Lower lobe of right lung (tissue), 2 donors: ENCODE results near the gene CALHM4. TPM values are rescaled to one million over a fixed set of nuclear protein-coding genes. Genes with fewer than 3 reads are reported as not detected.

Source experiments
- ATAC-seq, 2 donors: fragments of 200-7000 bp; cut with Tn5 transposase; one replicate each; pipeline ENCODE4 v1.9.1; 2020 to 2022; ENCODE audit warnings: mild to moderate bottlenecking in 2 of 2, moderate library complexity in 2 of 2
- DNase-seq: peaks from one replicate; pipeline ENCODE4 v3.0.0-alpha.2; 2020
- H3K27ac ChIP-seq: fragments of 200-600 bp; one replicate; pipeline ENCODE4 v1.8.0; 2022
- H3K27me3 ChIP-seq: fragments of 200-600 bp; one replicate; pipeline ENCODE4 v1.8.0; 2022; ENCODE audit warnings: low read depth
- H3K36me3 ChIP-seq: fragments of 200-600 bp; one replicate; pipeline ENCODE4 v1.8.0; 2022; ENCODE audit warnings: mild to moderate bottlenecking
- H3K4me1 ChIP-seq: fragments of 200-600 bp; one replicate; pipeline ENCODE4 v1.8.0; 2022
- H3K4me3 ChIP-seq: fragments of 200-600 bp; one replicate; pipeline ENCODE4 v1.8.0; 2022; ENCODE audit warnings: mild to moderate bottlenecking
- H3K9me3 ChIP-seq: fragments of 200-600 bp; one replicate; pipeline ENCODE4 v1.8.0; 2022
- CTCF ChIP-seq: fragments of 200-600 bp; IDR thresholded peaks from one replicate; pipeline ENCODE4 v1.8.0; 2022; ENCODE audit warnings: antibody characterized with exemption, mild to moderate bottlenecking
- intact Hi-C: fragments of 100-400 bp; cut with DNase I; formaldehyde crosslinking; loops from one replicate; pipeline ENCODE4 v1.11.0; 2022
- total RNA-seq: library from RNA; stranded (reverse); fragmentation: NEBNext Ultra II Directional; extraction: Animal tissue kit (Norgen Biotek cat#: 25700); gene quantifications from one replicate; pipeline ENCODE4 v1.2.1, GENCODE V29; 2021
- donor health status: DM: no; HTN: yes; CAD: no; lungs with severe emphysema.

The CALHM4 gene
- total RNA-seq, 1 donor from 2014 or later: not detected

GRCh38 chr6:116568821-116569755 lies 15.5 kb downstream of the CALHM4 start:
- intact Hi-C loops: no loop called here

GRCh38 chr6:116570856-116571682 lies 17.5 kb downstream of the CALHM4 start, which contains the start of gene RWDD1:
Gene RWDD1, plus strand, starts transcription at chr6:116571504. Its CDS starts 79 bp downstream, at chr6:116571583.
- peak within 1 kb of the TSS; percentile 84 for H3K4me3 ChIP-seq
- TF ChIP-seq CTCF: peak; percentile 21
- peaks cover 12% of the 10 kb centered on the region for H3K36me3 ChIP-seq
- ATAC-seq (peak; percentile 99 to 100), DNase-seq (peak; percentile 100)
- H3K4me1 ChIP-seq: peaks cover 24% of the 10 kb centered on the region
- no peaks in the 10 kb centered on the region for H3K9me3 ChIP-seq
- H3K27me3 ChIP-seq: no peaks in the 10 kb centered on the region
- peak within 1 kb of the TSS; percentile 94 for H3K27ac ChIP-seq
- intact Hi-C loops: no loop called here

More at GRCh38 chr6:116568821-116569755, 15.5 kb downstream of the CALHM4 start:
- Histone ChIP-seq H3K4me3 (no peak overlapping the region), H3K9me3 (no peaks in the 10 kb centered on the region), H3K36me3 (peaks cover 2% of the 10 kb centered on the region), H3K27me3 (no peaks in the 10 kb centered on the region), H3K27ac (no peak overlapping the region), H3K4me1 (peaks cover 24% of the 10 kb centered on the region)
- no peak for ATAC-seq
- no peak for DNase-seq
- TF ChIP-seq CTCF: no peak

- ATAC-seq: peak; percentile 70 to 75
- no peak for TF ChIP-seq CTCF
- no peak for DNase-seq
- Histone ChIP-seq H3K36me3 (peaks cover 18% of the 10 kb centered on the region), H3K27ac (peak overlapping the region; percentile 94), H3K27me3 (no peaks in the 10 kb centered on the region), H3K4me1 (peaks cover 24% of the 10 kb centered on the region), H3K4me3 (peak overlapping the region; percentile 84), H3K9me3 (no peaks in the 10 kb centered on the region)
- intact Hi-C loops: no loop called here
These were observed 18.1 kb downstream of the CALHM4 start for GRCh38 chr6:116571683-116572000.

- Histone ChIP-seq H3K4me3 (peak overlapping the region; percentile 84), H3K27me3 (no peaks in the 10 kb centered on the region), H3K36me3 (peaks cover 23% of the 10 kb centered on the region), H3K27ac (peak overlapping the region; percentile 94), H3K9me3 (no peaks in the 10 kb centered on the region), H3K4me1 (peaks cover 24% of the 10 kb centered on the region)
- DNase-seq (no peak), ATAC-seq (peak in 1 of 2 donors; percentile 57)
- intact Hi-C loops: no loop called here
- TF ChIP-seq CTCF: no peak
These were observed 18.6 kb downstream of the CALHM4 start for GRCh38 chr6:116572162-116572561.

- no peaks in the 10 kb centered on the region for H3K27me3 ChIP-seq
- H3K27ac ChIP-seq: no peak overlapping the region
- ATAC-seq (no peak), DNase-seq (no peak)
- H3K9me3 ChIP-seq: no peaks in the 10 kb centered on the region
- peaks cover 28% of the 10 kb centered on the region for H3K4me1 ChIP-seq
- intact Hi-C loops: no loop called here
- TF ChIP-seq CTCF: no peak
- no peak overlapping the region for H3K4me3 ChIP-seq
- peaks cover 34% of the 10 kb centered on the region for H3K36me3 ChIP-seq
These were observed 21.7 kb downstream of the CALHM4 start for GRCh38 chr6:116575227-116575626.
